ENCODE results near the gene TIMM23B.
"Not testable (repeated sequence)": the region's sequence is repeated elsewhere in the genome, so short reads cannot be mapped to it uniquely, and the experiment has no call there.

TIMM23B gene, protein sequence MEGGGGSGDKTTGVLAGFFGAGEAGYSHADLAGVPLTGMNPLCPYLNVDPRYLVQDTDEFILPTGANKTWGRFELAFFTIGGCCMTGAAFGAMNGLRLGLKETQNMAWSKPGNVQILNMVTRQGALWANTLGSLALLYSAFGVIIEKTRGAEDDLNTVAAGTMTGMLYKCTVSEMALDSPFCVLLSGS

DNA sequence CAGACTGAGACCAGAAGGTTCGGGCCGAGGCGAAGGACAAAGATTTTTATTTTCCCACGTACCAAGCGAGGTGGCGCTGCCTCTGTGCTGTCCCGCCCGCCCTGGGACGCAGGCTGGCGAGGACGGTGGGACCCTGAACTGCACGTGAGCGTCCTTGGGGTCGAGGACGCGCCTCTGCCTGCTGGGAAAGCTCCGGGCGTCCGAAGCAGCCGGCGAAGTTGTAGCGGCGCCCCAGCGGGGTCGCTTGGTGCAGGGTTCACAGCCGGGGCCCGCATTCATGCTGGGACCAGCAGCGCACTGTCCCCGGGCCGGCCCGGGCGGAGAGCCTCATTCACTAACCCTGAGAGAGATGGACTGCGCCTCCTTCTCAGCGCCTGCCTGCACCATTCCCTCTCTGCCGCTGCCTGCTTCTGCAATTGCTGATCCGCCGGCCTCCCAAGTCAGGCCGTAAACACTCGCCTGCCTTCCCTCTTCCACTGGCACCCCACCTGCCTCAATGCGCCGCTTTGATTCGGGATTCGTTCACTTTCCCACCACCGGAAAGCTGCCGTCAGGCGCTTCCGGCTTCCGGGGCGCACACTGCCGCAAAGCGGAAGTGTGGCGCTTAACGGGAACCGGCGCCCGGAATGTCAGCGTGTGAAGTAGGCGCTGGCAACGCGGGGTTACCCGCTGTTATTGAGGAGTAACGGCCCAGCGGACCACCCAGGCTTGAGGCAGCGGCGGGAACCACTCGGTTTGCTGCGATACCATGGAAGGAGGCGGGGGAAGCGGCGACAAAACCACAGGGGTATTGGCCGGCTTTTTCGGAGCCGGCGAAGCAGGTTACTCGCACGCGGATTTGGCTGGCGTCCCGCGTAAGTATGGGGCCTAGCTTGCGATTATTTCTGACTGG is at the start of gene TIMM23B, which contains the start of gene PARG:
Gene TIMM23B, plus strand, starts transcription at position 607 of the 892 bp plus-strand sequence. Its CDS starts 142 bp downstream, at position 749.
Gene PARG, minus strand, starts transcription at position 581 of the 892 bp plus-strand sequence. Its CDS starts 302 bp downstream, at position 279.
- H3K4me3 Mint-ChIP-seq: peak within 1 kb of the TSS; percentile 98
- peaks cover 31% of the 10 kb centered on the region for H3K4me1 Mint-ChIP-seq
- ATAC-seq (peak; percentile 92), DNase-seq (peak; percentile 77)
- H3K36me3 Mint-ChIP-seq (ENCODE audit: low read depth): peaks cover 19% of the 10 kb centered on the region
- peak within 1 kb of the TSS; percentile 93 for H3K27ac Mint-ChIP-seq
- H3K9me3 Mint-ChIP-seq, H3K27me3 Mint-ChIP-seq: not testable (repeated sequence)

DNA sequence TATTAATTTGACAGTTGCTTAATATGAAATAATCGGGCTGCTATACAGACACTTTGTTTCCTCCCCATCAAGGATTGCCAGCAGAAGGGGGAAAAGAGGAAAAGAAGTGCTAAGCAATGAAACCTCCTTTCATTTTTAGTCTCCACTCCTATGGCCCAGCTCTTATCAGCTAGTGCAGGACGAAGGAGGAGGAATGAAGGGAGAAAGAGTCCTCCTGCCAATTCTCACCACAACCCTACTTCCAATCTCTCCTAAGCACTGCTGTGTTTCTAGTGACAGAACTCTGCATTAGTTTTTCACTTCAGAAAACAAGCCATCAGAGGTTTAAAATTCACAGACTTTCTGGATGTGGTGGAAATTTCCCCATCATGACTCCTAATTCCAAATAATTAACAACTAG is 41.9 kb upstream of the TIMM23B start:
- not testable (repeated sequence) for H3K4me1 Mint-ChIP-seq, H3K27me3 Mint-ChIP-seq, DNase-seq, ATAC-seq, H3K9me3 Mint-ChIP-seq, H3K27ac Mint-ChIP-seq, H3K4me3 Mint-ChIP-seq
- H3K36me3 Mint-ChIP-seq (ENCODE audit: low read depth): peaks cover 28% of the 10 kb centered on the region

DNA sequence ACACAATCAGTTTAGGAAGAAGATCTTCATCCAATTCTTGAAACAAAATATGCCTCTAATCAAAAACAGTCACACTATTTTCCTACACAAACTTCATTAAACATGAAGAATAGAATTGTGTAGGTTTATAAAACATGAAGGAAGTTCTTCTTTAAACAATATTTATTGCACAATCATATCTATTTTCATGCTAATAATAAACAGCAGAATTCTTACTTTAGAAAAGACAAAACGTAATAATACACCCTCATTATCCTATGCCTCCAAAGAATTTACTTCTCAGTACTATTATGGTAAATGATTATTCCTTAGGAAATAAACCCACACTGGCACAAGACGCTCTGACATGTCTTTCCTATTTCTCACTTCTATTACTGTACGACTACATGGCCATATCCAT is 41.4 kb upstream of the TIMM23B start:
- H3K4me3 Mint-ChIP-seq, H3K9me3 Mint-ChIP-seq, H3K27me3 Mint-ChIP-seq, ATAC-seq, DNase-seq, H3K27ac Mint-ChIP-seq, H3K4me1 Mint-ChIP-seq: not testable (repeated sequence)
- peaks cover 26% of the 10 kb centered on the region for H3K36me3 Mint-ChIP-seq (ENCODE audit: low read depth)

DNA sequence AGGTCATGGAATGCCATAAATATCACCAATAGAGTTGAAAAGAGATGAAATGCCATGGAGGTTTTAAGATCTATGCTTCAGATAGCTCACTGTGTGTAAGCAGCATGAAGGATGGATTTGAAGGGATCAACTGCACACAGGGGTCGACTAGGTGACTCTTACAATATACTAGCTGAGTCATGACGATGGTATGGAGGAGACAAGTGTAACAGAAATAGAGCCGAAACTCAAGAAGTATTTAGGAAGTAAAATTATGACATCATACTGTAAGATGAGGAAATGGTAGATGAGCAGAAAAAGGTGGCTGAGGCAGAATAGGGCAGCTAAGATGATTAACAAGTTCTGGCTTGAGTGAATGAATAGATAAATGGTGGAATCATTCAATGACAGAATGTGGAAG is 38.0 kb upstream of the TIMM23B start:
- H3K27me3 Mint-ChIP-seq, DNase-seq, H3K27ac Mint-ChIP-seq, H3K4me3 Mint-ChIP-seq, H3K9me3 Mint-ChIP-seq, ATAC-seq, H3K4me1 Mint-ChIP-seq: not testable (repeated sequence)
- peaks cover 11% of the 10 kb centered on the region for H3K36me3 Mint-ChIP-seq (ENCODE audit: low read depth)

DNA sequence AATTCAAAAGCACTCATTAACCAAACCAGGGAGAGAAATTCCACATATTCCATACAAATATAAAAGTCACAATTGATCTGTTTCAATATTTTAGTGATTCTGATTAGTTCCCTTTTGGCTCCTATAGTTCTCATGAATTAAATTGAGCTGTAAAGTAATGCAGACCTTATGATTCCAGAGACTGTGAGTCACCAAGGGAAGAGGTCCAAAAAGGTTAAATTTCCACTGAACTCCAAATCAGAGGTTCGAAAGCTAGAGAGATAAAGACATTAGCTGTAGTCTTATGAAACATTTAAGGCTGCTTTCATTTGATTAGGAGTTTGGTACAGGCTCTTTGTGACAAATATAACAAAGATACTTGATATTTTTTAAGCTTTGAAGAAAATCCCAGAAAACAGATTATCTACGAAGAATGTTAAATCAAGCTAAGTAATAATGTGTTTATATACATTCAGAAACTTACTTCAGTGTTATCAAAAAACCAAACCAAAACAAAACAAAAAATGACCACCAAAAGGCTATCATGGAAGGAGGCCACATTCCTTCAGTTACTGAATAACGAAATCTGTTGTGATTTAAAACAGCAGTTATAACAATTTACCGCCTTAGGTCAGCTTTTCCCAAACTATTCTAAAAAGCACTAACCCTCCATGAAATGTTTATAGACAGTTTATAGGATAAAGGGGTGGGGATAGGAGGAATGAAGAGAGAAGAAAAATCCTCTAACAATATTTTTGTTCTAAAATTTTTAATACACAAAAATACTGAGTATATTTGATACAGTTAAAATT is 33.4 kb upstream of the TIMM23B start:
- H3K27me3 Mint-ChIP-seq; H3K4me1 Mint-ChIP-seq; H3K27ac Mint-ChIP-seq; H3K36me3 Mint-ChIP-seq (ENCODE audit: low read depth); DNase-seq; H3K9me3 Mint-ChIP-seq; H3K4me3 Mint-ChIP-seq; ATAC-seq: not testable (repeated sequence)

DNA sequence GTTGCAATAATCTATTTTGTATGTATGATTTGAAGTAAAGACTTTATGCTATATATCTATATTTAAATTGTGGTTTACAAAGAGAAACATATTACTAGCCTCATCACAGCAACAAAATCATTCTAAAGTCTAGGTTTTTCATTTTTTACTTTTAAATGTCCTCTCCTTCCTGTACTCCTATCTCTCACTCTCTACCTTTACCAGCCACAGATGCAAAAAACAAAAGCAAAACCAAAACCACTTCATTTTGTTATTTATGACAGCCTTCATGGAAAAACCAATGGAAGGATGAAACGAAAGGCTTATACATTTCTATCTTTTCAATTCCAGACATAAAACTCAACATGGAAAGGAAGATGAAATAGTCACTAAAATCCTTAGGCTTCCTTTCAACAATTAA is 31.6 kb upstream of the TIMM23B start:
- not testable (repeated sequence) for H3K4me1 Mint-ChIP-seq; H3K9me3 Mint-ChIP-seq; H3K27me3 Mint-ChIP-seq; ATAC-seq; H3K27ac Mint-ChIP-seq; DNase-seq; H3K4me3 Mint-ChIP-seq; H3K36me3 Mint-ChIP-seq (ENCODE audit: low read depth)

DNA sequence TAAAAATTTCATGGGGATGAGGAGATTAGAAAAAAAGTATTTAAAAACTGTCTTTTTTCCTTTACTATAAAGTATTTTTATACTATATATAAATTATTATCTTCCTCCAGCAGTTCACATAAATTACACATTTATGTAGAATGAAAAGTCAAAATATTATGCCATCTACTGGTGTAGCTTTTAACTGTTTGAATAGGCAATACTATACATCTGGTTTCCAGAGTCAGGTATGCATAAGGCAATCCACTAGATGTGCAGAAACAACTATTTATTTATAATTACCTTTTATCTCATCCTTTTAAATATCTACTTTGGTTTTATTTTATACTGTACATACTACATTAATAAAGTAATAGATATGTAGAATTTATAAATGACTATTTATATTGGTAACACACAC is 25.4 kb upstream of the TIMM23B start:
- H3K27me3 Mint-ChIP-seq, H3K4me3 Mint-ChIP-seq, H3K27ac Mint-ChIP-seq, H3K9me3 Mint-ChIP-seq, H3K4me1 Mint-ChIP-seq, DNase-seq, ATAC-seq: not testable (repeated sequence)
- peaks cover 12% of the 10 kb centered on the region for H3K36me3 Mint-ChIP-seq (ENCODE audit: low read depth)

DNA sequence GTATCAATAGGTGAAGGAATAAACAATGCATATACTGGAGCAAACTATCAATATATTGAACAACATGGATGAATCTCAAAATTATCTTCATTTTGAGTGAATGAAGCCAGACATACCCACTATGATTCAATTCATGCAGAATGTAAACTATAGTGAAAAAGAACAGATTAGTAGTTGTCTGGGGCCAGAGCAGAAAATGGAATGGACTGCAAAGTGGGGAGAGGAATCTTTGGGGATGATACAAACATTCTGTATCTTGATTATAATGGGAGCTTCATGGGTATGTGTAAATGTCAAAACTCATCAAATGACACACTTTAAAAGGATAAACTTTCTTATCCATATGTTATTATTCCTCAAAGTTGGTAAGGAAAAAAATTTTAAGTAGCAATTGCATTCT is 23.9 kb upstream of the TIMM23B start:
- H3K27me3 Mint-ChIP-seq, DNase-seq, H3K4me1 Mint-ChIP-seq, H3K4me3 Mint-ChIP-seq, H3K27ac Mint-ChIP-seq, ATAC-seq, H3K9me3 Mint-ChIP-seq: not testable (repeated sequence)
- peaks cover 12% of the 10 kb centered on the region for H3K36me3 Mint-ChIP-seq (ENCODE audit: low read depth)

DNA sequence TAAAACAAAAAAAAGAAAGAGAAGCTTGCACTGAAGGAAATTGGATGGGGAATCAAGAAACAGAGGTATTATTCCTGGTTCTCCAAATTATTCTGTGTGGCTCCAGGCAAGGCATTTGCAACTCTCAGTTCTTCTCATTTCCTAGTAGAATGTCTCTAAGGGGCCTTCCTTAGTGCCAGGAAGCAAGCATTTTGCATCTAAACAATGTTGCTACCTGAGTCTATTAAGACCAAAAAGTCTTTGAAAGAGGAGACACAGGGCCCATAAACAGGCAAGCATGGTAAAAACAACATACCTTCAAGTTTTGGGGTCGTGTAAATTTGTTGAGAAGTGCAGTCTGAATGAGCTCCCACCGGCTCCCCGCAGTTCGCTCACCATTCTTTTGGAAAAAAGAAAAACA is 19.8 kb upstream of the TIMM23B start:
- not testable (repeated sequence) for H3K9me3 Mint-ChIP-seq; H3K36me3 Mint-ChIP-seq (ENCODE audit: low read depth)

DNA sequence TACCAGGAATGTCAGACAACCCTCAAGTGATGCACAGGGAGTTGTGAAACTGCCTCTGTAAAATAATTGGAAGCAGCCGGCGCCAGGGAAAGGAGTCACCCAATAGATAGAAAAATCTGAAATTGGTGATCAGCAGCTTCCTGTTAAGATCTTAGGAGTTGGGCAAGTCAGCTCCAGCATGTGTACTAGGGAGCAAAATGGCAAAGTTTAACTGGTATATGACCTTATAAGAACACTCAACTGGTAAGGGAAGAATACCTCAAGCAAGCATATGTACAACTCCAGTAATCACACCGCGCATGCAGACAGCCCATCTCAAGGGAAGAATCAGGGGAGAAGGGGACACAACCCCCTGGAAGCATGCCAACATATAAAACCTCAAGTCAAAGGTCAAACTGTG is 18.3 kb upstream of the TIMM23B start:
- not testable (repeated sequence) for H3K4me1 Mint-ChIP-seq; ATAC-seq; H3K4me3 Mint-ChIP-seq; H3K36me3 Mint-ChIP-seq (ENCODE audit: low read depth); DNase-seq; H3K27me3 Mint-ChIP-seq; H3K9me3 Mint-ChIP-seq; H3K27ac Mint-ChIP-seq

More for the DNA sequence above, 19.8 kb upstream of the TIMM23B start:
- not testable (repeated sequence) for H3K27ac Mint-ChIP-seq, DNase-seq, H3K4me3 Mint-ChIP-seq, H3K27me3 Mint-ChIP-seq, ATAC-seq, H3K4me1 Mint-ChIP-seq

DNA sequence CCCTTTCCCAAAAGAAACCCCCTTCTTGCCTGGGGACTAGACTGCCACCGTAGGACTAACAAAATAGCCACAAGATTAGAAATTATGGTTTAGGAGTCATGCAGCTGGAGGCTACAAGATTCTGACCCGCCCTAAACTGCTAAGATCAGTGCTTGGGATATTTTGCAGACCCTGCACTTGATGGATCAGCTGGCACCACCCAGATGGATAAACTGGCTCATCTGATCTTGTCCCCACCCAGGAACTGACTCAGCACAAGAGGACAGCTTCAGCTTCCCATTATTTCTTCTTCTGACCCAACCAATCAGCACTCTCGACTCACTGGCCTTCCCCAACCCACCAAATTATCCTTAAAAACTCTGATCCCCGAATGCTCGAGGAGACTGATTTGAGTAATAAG is 10.6 kb upstream of the TIMM23B start:
- not testable (repeated sequence) for H3K36me3 Mint-ChIP-seq (ENCODE audit: low read depth); H3K27me3 Mint-ChIP-seq; H3K27ac Mint-ChIP-seq; DNase-seq; H3K4me3 Mint-ChIP-seq; ATAC-seq; H3K9me3 Mint-ChIP-seq; H3K4me1 Mint-ChIP-seq

DNA sequence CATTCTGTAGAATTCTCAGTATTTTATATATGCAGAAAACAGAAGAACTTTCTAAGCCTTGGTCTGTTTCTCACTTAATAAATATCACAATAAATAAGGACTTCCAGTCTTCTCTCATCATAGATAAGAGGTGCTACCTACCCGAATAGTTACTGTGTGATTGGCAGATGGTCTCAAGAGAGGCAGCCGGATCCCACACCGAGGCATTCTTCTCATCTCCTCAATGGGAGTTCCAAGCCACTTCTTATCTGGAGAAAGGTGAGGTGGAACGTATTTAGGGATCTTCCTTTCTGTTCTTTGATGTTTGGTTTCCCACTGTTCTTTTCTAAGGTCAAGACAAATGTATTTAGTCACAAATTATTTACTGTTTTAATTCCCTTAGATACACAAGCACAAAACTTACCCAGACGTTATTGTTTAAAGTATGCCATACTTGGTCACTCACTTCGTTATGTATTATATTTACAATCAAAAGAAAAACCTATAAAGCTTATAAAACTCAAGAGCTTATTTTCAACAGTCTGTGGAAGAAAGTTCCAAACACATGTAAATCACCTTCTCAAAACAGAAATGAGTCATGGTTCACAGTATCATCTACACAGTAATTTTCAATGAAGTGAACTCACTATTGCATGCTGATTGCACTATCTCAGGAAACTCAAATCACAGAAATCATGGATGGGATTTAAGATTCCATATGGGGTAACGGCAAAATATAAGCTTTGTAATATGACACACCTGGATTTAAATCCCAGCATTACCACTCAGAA is 9.7 kb upstream of the TIMM23B start:
- not testable (repeated sequence) for H3K36me3 Mint-ChIP-seq (ENCODE audit: low read depth); ATAC-seq; H3K9me3 Mint-ChIP-seq; DNase-seq; H3K4me3 Mint-ChIP-seq; H3K27me3 Mint-ChIP-seq; H3K4me1 Mint-ChIP-seq; H3K27ac Mint-ChIP-seq

DNA sequence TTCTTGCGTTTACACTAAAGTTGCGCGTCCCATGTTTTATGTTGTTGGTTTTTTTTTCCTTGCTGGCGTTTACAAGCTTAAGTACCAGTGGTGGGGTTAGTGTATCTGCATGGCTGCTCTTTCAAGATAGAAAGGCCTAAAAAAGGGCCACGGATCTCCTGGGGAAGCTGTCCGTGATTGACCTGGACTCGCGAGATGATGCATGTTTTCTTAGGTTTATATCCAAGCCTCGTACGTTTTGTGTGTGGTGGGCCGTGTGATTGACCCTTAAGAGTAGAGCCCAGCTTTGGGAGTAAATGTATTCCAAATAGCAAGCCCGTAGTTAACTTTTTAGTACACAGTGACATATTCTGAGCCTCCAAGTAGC is 469 bp downstream of the TIMM23B start:
- not testable (repeated sequence) for H3K27me3 Mint-ChIP-seq, H3K9me3 Mint-ChIP-seq, DNase-seq, ATAC-seq
- Mint-ChIP-seq H3K4me1 (peaks cover 34% of the 10 kb centered on the region), H3K36me3 (ENCODE audit: low read depth) (peaks cover 23% of the 10 kb centered on the region), H3K27ac (peak overlapping the region; percentile 93), H3K4me3 (peak overlapping the region; percentile 98)

DNA sequence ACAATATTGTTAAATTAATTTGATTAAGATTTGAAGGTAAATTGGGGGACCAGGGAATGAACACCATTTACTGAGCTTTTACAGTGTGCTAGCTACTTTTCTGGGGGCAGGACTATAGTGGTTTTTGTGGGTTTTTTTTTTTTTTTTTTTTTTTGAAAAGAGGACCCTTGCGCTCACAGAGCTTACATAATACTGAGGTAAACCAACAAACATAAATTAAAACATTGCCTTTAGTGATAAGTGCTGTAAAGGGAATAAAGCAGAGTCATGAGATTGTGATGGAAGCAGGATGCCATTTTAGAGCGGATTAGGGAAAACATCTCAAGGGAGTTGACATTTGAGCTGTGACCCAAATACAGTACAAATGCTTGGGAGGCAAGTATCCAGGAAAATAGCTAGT is 1.8 kb downstream of the TIMM23B start:
- Mint-ChIP-seq H3K36me3 (ENCODE audit: low read depth) (peaks cover 27% of the 10 kb centered on the region), H3K27ac (peak overlapping the region; percentile 0), H3K4me3 (peak overlapping the region; percentile 98), H3K4me1 (peaks cover 35% of the 10 kb centered on the region)
- not testable (repeated sequence) for ATAC-seq, H3K9me3 Mint-ChIP-seq, H3K27me3 Mint-ChIP-seq, DNase-seq

All from activated naive CD8-positive, alpha-beta T cell treated with anti-CD3 and anti-CD28 coated beads, Interleukin-2, amount 50 U/mL, for 24 hours (primary cell).